ENCODE results near the gene LTN1. TPM values are rescaled to one million over a fixed set of nuclear protein-coding genes. Genes with fewer than 3 reads are reported as not detected.
"Not testable (repeated sequence)": the region's sequence is repeated elsewhere in the genome, so short reads cannot be mapped to it uniquely, and the experiment has no call there.

Gene LTN1, protein sequence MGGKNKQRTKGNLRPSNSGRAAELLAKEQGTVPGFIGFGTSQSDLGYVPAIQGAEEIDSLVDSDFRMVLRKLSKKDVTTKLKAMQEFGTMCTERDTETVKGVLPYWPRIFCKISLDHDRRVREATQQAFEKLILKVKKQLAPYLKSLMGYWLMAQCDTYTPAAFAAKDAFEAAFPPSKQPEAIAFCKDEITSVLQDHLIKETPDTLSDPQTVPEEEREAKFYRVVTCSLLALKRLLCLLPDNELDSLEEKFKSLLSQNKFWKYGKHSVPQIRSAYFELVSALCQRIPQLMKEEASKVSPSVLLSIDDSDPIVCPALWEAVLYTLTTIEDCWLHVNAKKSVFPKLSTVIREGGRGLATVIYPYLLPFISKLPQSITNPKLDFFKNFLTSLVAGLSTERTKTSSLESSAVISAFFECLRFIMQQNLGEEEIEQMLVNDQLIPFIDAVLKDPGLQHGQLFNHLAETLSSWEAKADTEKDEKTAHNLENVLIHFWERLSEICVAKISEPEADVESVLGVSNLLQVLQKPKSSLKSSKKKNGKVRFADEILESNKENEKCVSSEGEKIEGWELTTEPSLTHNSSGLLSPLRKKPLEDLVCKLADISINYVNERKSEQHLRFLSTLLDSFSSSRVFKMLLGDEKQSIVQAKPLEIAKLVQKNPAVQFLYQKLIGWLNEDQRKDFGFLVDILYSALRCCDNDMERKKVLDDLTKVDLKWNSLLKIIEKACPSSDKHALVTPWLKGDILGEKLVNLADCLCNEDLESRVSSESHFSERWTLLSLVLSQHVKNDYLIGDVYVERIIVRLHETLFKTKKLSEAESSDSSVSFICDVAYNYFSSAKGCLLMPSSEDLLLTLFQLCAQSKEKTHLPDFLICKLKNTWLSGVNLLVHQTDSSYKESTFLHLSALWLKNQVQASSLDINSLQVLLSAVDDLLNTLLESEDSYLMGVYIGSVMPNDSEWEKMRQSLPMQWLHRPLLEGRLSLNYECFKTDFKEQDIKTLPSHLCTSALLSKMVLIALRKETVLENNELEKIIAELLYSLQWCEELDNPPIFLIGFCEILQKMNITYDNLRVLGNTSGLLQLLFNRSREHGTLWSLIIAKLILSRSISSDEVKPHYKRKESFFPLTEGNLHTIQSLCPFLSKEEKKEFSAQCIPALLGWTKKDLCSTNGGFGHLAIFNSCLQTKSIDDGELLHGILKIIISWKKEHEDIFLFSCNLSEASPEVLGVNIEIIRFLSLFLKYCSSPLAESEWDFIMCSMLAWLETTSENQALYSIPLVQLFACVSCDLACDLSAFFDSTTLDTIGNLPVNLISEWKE (N-terminal part only)
- polyA plus RNA-seq (2013, experiment 1 of 2; ENCODE audit: insufficient read length): 14.3 TPM
- polyA plus RNA-seq (2013, experiment 2 of 2; ENCODE audit: insufficient read length): 17.2 TPM

DNA sequence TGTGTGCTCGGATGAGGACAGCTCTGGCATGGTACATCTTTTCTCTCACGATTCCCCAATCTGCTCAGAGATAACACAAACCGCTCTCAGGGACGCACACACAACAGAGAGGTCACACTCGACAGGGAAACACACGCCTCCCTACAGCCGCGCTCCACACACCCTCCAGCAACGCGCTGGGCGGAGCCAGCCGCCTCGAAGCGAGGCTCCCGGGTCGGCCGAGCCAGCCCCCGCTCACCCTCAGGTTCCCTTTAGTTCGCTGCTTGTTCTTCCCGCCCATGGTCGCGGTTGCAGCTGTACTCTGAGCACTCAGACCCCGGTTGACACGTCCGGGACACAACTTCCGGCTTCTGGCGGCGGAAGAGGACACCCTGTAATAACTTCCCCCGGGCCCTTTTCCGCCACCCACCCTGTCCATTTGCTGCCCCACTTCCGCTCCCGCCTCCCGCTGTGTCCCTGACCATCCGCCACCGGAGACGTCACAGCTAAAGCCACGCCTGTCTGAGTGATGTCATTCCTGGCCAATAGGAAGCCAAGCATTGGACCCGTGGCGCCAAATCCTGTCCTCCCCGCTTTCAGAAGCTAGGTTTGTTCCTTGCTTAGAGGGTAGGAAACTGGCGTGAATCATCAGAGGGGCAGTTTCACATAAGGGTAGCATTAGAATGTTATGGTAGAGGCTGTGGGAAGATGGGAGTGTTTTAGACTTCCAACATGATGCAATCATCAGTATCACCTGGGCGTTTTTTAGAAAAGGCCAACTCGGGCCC is at the start of gene LTN1:
Gene LTN1, minus strand, starts transcription at position 352 of the 767 bp plus-strand sequence. Its CDS starts 72 bp downstream, at position 280.
- DNase-seq: peak; percentile 100

DNA sequence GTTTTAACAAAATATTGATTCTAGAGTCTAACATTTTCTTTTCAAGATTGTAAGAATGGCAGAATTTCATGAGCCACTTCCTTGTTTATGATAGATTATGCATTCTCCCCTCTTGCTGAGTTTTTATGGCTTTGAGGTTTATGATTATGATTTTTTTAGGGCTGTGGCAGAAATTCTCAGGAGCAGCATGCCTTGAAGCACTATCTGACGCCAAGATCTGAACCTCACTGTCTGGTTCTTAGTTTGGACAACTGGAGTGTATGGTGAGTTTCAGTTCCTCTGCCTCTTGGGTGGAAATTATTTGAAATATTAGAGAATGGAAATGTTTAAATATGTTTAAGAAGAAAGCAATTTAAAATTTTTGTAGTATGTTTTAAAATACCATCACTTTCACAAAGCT is 42.0 kb upstream of the LTN1 start:
- no peak for DNase-seq

DNA sequence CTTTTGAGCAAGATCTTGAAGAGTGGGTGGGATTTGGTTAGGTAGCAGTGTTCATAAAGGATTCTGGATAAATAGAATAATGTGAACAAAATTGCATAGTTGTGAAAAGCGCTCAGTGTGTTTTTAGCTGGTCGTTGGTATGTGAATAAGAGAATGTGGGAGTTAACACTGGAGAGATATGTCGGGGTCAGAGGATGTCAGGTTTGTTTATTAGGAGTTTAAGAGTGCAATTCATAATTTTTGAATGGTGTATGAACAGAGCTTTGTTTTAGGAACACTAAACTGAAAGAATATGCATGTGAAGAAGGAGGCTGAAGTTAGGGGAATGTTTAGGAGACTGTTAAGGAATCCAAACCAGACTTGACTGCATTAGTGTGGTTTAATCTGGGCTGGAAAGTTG is 41.2 kb upstream of the LTN1 start:
- DNase-seq: no peak

DNA sequence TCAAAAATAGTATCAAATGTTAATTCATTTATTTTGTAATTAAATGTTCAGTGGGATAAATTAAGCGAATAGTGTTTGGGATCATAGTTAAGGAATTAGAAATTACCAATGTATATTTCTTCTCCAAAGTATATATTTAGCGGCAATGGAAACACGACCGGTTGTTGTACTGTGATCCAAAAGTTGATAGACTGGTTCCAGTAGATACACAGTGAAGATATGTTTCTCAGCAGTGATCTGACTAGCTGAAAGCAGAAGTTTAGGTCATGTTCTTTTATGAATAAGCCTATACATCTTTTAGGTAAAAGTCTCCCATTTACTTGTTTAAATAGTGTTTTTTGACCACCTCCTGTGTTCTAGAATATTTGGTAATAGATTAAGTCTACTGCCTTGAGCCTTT is 40.6 kb upstream of the LTN1 start:
- no peak for DNase-seq

DNA sequence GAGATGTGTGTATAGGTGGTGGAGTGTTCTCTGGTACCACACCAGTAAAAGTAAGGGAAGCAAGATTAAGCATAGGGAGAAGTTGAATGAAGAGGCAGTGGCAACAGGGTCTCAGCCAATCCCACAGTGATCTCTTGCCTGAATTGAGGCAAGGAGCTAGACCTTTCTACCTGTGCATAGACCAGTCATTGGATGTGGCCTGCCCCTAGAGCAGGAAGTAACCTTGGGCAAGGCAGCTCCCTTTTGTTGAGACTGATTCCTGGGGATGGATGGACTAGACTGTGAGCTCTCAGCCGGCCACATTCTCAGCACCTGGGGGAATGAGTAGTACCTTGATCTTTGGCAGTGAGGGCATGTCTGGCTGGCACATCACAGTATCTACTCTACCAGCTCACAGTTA is 38.2 kb upstream of the LTN1 start:
- DNase-seq: no peak

DNA sequence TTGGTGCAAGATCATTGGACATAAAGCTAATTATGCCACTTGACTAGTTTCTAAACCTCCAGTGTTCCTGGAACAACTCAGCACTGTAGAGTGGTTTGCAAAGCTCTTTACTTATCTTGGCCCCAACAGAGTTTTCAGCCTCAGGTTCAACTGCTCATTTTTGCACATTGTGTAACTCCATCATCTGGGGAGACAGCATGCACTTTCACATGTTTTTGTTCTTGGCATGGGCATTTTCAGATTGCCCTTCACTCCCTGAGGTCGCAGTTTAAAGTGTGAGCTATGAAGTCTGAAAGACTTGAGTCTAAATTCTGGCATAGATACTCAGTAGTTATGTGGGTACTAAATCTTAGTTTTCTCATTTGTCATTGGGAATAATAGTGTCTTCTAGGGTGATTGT is 36.8 kb upstream of the LTN1 start:
- DNase-seq: no peak

DNA sequence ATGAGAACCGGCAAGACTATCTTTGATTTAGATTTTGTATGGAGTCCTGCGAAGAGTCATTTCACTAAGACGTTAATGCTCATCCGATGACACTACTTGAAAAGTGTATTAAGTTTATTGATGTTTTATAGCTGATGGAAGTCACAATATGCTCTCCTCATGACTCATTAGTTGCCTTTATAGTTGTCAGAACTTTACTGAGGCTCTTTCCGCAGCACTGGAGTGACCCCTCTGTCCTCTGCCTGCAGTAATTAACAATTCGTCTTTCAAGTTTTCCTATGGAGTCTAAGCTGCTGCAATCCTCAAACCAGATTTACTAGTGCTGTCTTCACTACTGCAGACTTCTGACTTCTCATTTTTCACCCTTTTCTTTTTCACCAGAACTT is 32.6 kb upstream of the LTN1 start:
- no peak for DNase-seq

DNA sequence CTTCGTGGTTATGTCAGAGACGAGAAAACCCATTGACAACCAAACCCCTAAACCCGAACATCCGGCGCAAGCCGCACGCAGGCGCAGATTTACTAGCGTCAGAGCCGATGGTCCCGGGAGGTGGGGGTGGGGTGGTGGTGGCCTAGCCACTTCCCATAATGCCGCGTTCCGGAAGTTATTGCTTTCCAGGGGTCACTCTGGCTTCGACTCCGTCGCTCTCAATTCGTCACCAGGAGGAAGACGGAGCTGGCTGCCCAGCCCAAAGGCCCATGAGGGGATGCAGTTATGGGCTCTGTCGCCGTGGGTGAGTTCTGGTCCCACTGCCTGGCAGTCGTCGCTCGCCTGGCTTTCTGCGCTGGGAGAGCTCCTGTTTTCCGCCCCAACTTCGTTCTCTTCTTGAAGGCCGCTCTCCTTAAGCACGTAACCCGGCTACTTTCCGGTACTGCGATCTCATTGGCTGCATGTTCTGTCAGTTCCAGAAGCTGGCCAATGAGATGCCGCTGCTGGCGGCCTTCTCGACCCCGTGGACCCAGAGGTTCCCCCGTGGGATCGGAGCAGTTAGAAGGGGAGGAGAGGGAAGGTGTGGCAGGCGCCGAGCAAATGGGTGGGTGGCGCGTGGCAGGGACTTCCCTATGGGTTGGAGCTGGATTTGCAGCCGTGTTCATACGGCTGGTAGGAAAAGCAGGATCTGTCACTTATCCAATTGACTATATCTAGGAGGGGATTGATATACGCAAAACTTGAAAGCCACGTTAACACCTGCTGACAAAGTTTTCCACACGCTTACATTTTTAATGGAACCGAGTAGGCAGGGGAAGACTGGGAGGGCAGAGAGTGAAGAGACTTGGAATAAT is 32.0 kb upstream of the LTN1 start, which contains the start of gene USP16:
Gene USP16, plus strand, starts transcription at position 195 of the 854 bp plus-strand sequence. CDS start 3,246 bp downstream, outside the sequence.
- DNase-seq: peak; percentile 99

DNA sequence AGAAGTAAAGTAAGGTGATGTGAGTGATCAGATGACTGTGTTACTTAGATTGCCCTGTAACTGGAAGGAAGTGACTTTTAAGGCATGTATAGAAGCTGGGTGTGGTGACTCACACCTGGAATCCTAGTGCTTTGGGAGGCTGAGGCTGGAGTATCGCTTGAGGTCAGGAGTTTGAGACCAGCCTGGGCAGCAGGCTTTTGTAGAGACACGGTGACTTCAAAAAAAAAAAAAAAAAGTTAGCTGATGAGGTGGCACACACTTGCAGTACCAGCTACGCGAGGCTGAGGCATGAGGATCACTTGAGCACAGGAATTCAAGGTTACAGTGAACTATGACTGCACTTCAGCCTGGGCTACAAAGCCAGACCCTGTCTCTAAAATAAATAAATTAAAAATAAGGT is 29.5 kb upstream of the LTN1 start:
- no peak for DNase-seq

DNA sequence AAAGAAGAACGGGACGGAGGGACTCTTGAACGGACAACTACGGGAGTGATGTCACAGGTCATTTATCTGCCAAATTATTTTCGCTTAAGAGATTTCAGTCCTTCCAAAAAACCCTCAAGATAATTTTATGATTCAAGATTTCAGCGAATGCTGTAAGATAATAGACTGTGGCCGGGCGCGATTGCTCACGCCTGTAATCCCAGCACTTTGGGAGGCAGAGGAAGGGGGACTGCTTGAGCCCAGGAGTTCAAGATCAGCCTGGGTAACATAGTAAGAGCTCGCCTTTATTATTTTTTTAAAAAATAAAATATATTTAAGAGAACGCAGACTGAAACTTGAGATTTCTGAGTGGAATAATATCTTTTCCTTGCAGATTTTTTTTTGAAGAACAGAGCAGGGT is 25.9 kb upstream of the LTN1 start:
- DNase-seq: no peak

DNA sequence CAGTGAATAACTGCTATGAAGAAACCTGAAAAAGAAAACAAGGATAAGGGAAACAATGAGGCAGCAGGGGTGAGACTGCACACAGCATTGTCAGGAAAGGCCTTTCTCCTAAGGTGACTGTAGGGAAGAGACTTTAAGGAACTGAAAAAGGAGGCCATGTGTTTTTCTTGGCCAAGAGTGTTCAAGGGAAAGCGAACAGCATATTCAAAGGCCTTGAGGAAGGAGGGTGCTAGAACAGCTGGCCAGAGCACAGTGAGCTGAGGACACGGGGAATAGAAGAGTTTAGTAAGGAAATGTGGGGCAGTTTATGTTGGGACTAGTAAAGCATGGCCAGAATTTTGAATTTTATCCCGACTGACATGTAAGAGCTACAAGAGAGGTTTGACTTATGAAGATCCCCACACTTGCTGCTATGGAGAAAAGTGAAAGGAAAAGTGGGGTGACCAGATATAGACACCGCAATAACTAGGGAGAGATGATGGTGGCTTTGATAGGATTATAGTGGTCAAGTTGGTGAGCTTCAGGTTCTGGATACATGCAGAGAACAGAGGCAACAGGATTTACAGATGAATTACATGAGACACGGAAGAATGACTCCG is 25.1 kb upstream of the LTN1 start:
- DNase-seq: no peak

DNA sequence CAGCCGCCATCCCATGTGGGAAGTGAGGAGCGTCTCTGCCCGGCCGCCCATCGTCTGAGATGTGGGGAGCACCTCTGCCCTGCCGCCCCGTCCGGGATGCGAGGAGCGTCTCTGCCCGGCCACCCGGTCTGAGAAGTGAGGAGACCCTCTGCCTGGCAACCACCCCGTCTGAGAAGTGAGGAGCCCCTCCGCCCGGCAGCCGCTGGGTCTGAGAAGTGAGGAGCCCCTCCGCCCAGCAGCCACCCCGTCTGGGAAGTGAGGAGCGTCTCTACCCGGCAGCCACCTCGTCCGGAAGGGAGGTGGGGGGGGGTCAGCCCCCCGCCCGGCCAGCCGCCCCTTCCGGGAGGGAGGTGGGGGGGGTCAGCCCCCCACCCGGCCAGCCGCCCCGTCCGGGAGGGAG is 18.6 kb upstream of the LTN1 start:
- DNase-seq: not testable (repeated sequence)

DNA sequence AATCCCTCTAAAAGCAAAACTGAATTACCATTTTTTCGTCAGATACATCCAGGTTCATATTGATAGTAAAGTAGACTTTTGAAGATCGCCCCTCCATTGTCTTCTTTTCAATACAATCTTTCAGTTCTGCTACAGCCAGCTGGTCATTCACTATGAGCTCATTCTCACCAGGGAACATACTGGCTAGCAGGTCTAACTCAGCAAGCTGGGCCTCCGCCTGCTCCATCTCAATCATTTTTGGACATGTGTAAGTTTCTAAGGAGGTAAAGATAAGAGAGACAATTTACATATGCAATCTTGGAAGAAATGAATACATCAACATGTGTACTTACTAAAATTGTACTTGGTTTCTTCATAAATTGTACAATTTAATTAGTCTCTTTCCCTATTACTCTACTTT is 15.7 kb upstream of the LTN1 start:
- no peak for DNase-seq

DNA sequence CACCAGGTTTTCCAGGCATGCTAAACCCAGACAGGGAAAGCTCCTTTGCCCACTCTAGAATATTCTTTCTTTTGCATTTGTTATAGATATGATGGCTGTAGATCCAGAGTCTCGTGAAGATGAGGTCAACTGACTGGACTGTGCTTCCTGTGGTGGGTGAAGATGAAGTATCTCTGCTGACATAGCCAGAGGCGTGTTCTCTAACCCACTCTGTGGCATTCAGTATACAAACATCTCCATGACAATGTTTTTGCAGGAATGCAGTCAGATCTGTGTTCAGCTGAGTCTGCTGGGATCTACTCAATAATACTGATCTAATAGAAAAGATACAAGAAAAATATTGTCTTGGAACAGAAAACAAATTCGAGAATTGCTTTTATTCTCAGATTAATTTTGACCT is 15.1 kb upstream of the LTN1 start:
- DNase-seq: no peak

DNA sequence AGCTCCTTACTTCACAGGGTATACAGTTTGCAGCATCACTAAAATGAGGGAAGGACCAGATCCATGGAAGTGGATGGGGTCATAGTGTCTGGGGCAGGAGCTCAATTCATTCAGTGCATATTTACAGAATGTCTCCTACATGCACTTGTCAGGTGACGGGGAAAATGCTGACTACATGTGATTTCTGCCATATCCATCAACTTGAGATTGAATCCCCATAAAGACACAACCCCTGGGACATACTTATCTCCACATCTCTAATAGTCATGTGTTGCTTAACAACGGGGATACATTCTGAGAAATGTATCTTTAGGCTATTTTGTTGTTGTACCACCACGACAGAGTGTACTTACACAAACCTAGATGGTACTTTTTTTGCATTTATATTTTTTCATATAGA is 14.5 kb upstream of the LTN1 start:
- DNase-seq: no peak

DNA sequence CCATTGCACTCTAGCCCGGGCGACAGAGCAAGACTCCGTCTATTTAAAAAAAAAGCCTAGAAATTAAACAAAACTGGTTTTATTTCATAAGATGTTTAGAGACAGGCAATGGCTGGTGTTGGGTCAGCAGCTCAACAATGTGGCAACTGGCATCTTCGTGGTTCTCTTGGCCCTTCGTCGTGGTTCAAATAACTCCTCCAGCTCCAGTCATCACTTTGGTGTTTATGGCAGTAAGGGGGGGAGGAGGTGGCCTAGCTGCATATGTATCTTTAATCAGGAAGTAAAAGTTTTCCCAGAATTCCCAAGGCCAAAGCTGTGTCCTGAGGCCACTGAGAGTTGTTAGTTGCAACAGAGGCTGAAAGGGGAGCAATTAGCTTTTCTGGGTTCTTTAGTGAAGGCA is 13.0 kb upstream of the LTN1 start:
- DNase-seq: peak; percentile 38

DNA sequence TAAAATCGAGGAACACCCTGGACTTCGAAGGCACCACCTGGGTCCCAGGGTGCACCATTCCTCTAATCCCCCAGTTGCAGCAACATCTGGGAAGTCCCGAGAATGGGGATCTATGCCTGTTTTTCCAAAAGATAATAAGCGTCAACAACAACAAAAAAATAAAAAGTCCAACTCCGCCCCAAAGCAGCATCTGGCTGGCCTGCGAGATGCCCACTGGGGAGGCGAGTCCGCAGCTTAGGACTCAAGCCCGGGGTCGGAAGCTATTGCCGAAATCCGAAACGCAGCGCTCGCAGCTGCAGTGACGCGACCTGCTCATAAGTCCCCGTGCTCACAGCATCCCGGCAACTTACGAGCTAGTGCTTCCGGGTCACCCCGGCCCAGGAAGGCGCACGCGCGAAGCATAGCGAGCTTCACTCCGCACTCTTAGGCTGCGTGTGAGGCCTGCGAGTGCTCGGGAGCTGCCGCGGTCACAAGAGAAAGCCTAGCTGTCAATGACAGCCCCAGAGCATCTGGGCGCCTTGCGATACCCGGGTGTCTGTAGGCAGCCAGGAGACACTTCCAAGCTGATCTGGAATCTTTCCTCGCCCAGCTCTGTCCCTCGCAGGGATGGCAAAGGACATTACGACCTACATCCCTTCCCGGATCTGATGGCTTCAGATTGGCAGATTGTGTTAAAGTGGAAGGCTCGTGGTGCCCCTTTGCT is 9.9 kb upstream of the LTN1 start:
- DNase-seq: peak; percentile 96

DNA sequence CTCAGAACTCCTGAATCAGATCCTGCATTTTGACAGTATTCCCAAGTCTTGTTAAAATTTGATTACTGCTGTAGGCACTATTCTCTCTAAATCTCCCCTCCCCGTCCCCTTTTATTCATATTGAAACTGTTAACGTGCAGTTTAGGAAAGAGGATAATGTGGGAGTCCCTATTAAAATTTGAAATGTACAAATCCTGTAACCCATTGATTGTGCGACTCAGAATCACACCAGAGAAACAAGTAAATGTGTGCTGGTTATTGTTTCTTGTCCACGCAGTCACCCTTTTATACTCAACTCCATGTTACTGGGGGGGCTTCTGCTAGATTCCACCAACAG is 584 bp upstream of the LTN1 start:
- no peak for DNase-seq

DNA sequence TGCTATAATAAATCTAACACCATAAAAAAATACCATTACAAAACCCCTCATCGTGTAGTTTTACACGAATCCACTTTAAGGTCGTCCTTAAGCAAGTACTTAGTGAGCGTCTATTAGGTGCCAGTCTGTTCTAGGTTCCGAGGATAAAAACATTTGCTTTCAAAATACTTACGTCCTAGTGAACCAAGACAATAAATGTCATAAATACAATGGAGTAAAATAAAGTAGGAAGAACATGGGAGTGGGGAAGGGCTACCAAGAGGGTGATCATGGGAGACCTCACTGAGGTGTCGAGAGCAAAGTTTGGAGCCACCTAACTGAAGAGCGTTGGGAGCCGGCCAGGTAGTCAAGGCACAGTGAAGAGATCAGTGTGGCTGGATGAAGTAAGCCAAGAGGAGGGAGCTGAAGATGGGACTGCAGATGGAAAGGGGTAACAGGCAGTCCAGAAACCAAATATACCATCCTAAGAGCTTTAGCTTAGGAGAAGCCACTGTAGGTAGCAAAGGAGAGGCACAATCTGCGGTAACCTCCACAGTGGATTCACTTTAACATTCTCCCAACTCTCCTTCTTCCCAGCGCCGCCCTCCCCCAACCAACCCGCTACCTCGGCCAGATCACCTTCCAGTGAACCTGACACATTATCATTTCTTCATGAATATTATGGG is 684 bp downstream of the LTN1 start:
- DNase-seq: no peak

All from fibroblast of skin of scalp (primary cell).